WTC11 (cell line): Measurements from ENCODE around the gene DAAM2.

Source experiments
- ATF1 ChIP-seq: sonication (generic); formaldehyde crosslinking; IDR thresholded peaks from 2 replicates; pipeline ENCODE4 v1.8.1; 2023; ENCODE audit warnings: mild to moderate bottlenecking, moderate library complexity, missing genetic modification reagents
- CBFB ChIP-seq: sonication (generic); formaldehyde crosslinking; IDR thresholded peaks from 2 replicates; pipeline ENCODE4 v1.8.1; 2022; ENCODE audit warnings: mild to moderate bottlenecking, low read depth, missing genetic modification reagents
- ELF4 ChIP-seq: sonication (generic); formaldehyde crosslinking; IDR thresholded peaks from 2 replicates; pipeline ENCODE4 v1.8.1; 2022; ENCODE audit warnings: low read depth, mild to moderate bottlenecking, moderate library complexity, missing genetic modification reagents
- RELA ChIP-seq: sonication (generic); formaldehyde crosslinking; IDR thresholded peaks from 2 replicates; pipeline ENCODE4 v1.8.1; 2022; ENCODE audit warnings: missing genetic modification reagents, mild to moderate bottlenecking, borderline replicate concordance
- TF ChIP-seq, protein P1 (sequence below): sonication (generic); formaldehyde crosslinking; IDR thresholded peaks from 2 replicates; pipeline ENCODE4 v1.8.0; 2022; ENCODE audit warnings: mild to moderate bottlenecking, missing genetic modification reagents
- TF ChIP-seq, protein P2 (sequence below): sonication (generic); formaldehyde crosslinking; IDR thresholded peaks from 2 replicates; pipeline ENCODE4 v1.8.1; 2023; ENCODE audit warnings: mild to moderate bottlenecking, missing genetic modification reagents, moderate library complexity
- TF ChIP-seq, protein P3 (sequence below): sonication (generic); formaldehyde crosslinking; IDR thresholded peaks from 2 replicates; pipeline ENCODE4 v1.8.1; 2023; ENCODE audit warnings: mild to moderate bottlenecking, missing genetic modification reagents, moderate library complexity
- TF ChIP-seq, protein P4 (sequence below): fragments of 200-600 bp; IDR thresholded peaks from 2 replicates; pipeline ENCODE4 v1.8.0; 2022; ENCODE audit warnings: antibody characterized with exemption

DNA sequence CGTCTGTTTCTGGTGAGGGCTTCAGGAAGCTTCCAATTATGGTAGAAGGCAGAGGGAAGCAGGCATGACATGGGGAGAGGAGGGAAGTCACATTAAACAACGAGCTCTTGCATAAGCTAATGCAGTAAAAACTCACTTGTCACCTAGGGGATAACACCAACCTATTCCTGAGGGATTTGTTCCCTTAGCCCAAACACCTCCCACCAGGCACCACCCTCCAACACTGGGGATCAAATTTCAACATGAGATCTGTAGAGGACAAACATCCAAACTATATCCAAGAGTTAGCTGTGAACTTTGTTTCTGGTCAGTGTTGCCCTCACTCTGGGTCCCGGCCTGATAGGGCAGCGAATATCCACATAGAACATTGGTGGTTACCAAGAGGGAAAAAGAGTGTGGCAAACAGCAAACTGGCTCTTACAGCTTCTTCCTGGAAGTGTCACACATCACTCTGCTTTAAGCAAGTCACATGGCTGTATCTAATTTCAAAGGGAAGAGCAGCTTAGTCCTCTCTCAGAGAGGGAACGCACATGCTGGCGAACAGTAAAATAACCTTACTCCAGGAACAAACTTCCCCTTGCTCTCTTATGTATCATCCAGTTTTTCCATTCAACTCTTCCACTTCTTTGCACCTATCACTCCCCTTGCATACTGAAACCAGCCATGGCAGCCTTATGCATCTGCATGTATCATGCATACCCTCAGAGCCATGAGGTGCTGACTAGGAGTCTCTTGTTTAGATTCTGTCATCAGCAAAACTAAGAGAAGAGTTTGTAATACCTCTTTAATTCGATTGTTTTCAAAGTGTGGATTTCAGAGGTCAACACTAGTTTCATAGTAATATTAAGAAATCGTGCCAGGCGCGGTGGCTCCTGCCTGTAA lies 146.8 kb downstream of the DAAM2 start:
- TF ChIP-seq, protein P1, sequence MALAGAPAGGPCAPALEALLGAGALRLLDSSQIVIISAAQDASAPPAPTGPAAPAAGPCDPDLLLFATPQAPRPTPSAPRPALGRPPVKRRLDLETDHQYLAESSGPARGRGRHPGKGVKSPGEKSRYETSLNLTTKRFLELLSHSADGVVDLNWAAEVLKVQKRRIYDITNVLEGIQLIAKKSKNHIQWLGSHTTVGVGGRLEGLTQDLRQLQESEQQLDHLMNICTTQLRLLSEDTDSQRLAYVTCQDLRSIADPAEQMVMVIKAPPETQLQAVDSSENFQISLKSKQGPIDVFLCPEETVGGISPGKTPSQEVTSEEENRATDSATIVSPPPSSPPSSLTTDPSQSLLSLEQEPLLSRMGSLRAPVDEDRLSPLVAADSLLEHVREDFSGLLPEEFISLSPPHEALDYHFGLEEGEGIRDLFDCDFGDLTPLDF (CRISPR knock-in tag): no peak
- TF ChIP-seq, protein P2, sequence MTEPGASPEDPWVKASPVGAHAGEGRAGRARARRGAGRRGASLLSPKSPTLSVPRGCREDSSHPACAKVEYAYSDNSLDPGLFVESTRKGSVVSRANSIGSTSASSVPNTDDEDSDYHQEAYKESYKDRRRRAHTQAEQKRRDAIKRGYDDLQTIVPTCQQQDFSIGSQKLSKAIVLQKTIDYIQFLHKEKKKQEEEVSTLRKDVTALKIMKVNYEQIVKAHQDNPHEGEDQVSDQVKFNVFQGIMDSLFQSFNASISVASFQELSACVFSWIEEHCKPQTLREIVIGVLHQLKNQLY: no peak
- TF ChIP-seq ELF4 (CRISPR knock-in tag) (no peak), CBFB (CRISPR knock-in tag) (no peak), RELA (no peak), ATF1 (CRISPR knock-in tag) (no peak)
- TF ChIP-seq, protein P3, sequence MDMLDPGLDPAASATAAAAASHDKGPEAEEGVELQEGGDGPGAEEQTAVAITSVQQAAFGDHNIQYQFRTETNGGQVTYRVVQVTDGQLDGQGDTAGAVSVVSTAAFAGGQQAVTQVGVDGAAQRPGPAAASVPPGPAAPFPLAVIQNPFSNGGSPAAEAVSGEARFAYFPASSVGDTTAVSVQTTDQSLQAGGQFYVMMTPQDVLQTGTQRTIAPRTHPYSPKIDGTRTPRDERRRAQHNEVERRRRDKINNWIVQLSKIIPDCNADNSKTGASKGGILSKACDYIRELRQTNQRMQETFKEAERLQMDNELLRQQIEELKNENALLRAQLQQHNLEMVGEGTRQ (CRISPR knock-in tag): peak; percentile 68; the same call in 1 of the 2 replicates
- TF ChIP-seq, protein P4, sequence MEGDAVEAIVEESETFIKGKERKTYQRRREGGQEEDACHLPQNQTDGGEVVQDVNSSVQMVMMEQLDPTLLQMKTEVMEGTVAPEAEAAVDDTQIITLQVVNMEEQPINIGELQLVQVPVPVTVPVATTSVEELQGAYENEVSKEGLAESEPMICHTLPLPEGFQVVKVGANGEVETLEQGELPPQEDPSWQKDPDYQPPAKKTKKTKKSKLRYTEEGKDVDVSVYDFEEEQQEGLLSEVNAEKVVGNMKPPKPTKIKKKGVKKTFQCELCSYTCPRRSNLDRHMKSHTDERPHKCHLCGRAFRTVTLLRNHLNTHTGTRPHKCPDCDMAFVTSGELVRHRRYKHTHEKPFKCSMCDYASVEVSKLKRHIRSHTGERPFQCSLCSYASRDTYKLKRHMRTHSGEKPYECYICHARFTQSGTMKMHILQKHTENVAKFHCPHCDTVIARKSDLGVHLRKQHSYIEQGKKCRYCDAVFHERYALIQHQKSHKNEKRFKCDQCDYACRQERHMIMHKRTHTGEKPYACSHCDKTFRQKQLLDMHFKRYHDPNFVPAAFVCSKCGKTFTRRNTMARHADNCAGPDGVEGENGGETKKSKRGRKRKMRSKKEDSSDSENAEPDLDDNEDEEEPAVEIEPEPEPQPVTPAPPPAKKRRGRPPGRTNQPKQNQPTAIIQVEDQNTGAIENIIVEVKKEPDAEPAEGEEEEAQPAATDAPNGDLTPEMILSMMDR: no peak
